IMR-90 (cell line): Measurements from ENCODE around the gene POLR3GL. TPM values are rescaled to one million over a fixed set of nuclear protein-coding genes. Genes with fewer than 3 reads are reported as not detected.

ENCODE experiments used
- ATAC-seq: fragments of 200-7000 bp; cut with Tn5 transposase; 2 replicates; pipeline ENCODE4 v1.9.1; 2020; ENCODE audit warnings: low read depth, mild to moderate bottlenecking, moderate library complexity
- BruUV-seq: library from RNA; stranded (reverse); fragments of 400-500 nt; replicated peaks from 2 replicates; lab custom pipeline; 2021; lab: Mats Ljungman, UMichigan
- CTCF ChIA-PET: fragments of 300-600 bp; formaldehyde crosslinking; extraction: SDS; loops from one replicate; lab custom pipeline; 2021; ENCODE audit warnings: antibody characterized with exemption; lab: Yijun Ruan, JAX
- POLR2A ChIA-PET: fragments of 300-600 bp; sonication (Branson Sonifier 250); formaldehyde crosslinking; loops from one replicate; lab custom pipeline; 2022; ENCODE audit warnings: antibody characterized with exemption; ENCODE audit not compliant: unreplicated experiment; lab: Charles Lee
- DNase-seq: peaks from one replicate; pipeline ENCODE4 v3.0.0; 2013
- H2AFZ ChIP-seq: replicated peaks from 2 replicates; pipeline ENCODE3; 2013; ENCODE audit warnings: low read length, mild to moderate bottlenecking; ENCODE audit not compliant: poor library complexity
- H2AK5ac ChIP-seq: 2 replicates; pipeline ENCODE4 v1.6.1; 2013; ENCODE audit warnings: low read depth, low read length, inconsistent platforms
- H2AK9ac ChIP-seq: replicated peaks from 2 replicates; pipeline ENCODE3; 2013; ENCODE audit warnings: mild to moderate bottlenecking, low read depth, low read length, moderate library complexity; ENCODE audit not compliant: poor library complexity
- H2BK120ac ChIP-seq: 2 replicates; pipeline ENCODE4 v1.6.1; 2013; ENCODE audit warnings: low read depth, low read length, inconsistent platforms
- H2BK15ac ChIP-seq: 3 replicates; pipeline ENCODE4 v1.6.1; 2013; ENCODE audit warnings: low read depth, low read length, inconsistent platforms
- H2BK20ac ChIP-seq: 2 replicates; pipeline ENCODE4 v1.6.1; 2013; ENCODE audit warnings: low read depth, mild to moderate bottlenecking, inconsistent platforms, low read length, moderate library complexity
- H2BK5ac ChIP-seq: 2 replicates; pipeline ENCODE4 v1.6.1; 2013; ENCODE audit warnings: mild to moderate bottlenecking, low read depth, low read length, inconsistent platforms; ENCODE audit not compliant: poor library complexity, severe bottlenecking
- H3K14ac ChIP-seq: replicated peaks from 2 replicates; pipeline ENCODE4 v1.6.1; 2013; ENCODE audit warnings: low read depth, low read length, inconsistent platforms
- H3K18ac ChIP-seq: 2 replicates; pipeline ENCODE4 v1.6.1; 2013; ENCODE audit warnings: low read depth, low read length, control low read depth
- H3K23ac ChIP-seq: 2 replicates; pipeline ENCODE4 v1.6.1; 2013; ENCODE audit warnings: low read depth, low read length, inconsistent platforms
- H3K27ac ChIP-seq: 2 replicates; pipeline ENCODE4 v1.5.1; 2013; ENCODE audit warnings: mild to moderate bottlenecking, control low read depth, low read length; ENCODE audit not compliant: insufficient read depth
- H3K27me3 ChIP-seq: 2 replicates; pipeline ENCODE4 v1.6.1; 2013; ENCODE audit warnings: low read length; ENCODE audit not compliant: control insufficient read depth, insufficient read depth
- H3K36me3 ChIP-seq: 2 replicates; pipeline ENCODE4 v1.6.1; 2013; ENCODE audit warnings: low read length, mixed read lengths; ENCODE audit not compliant: control insufficient read depth, insufficient read depth
- H3K4ac ChIP-seq: 2 replicates; pipeline ENCODE4 v1.6.1; 2013; ENCODE audit warnings: low read depth, low read length, inconsistent platforms
- H3K4me1 ChIP-seq: 2 replicates; pipeline ENCODE4 v1.6.1; 2013; ENCODE audit warnings: low read length, mixed read lengths; ENCODE audit not compliant: control insufficient read depth, insufficient read depth
- H3K4me2 ChIP-seq: 2 replicates; pipeline ENCODE4 v1.6.1; 2013; ENCODE audit warnings: low read depth, mild to moderate bottlenecking, control low read depth, low read length, moderate library complexity
- H3K4me3 ChIP-seq: 2 replicates; pipeline ENCODE4 v1.5.1; 2013; ENCODE audit warnings: low read depth, mild to moderate bottlenecking, control low read depth, low read length, moderate library complexity; ENCODE audit not compliant: insufficient read depth
- H3K56ac ChIP-seq: 2 replicates; pipeline ENCODE4 v1.6.1; 2013; ENCODE audit warnings: low read length, inconsistent platforms; ENCODE audit not compliant: insufficient read depth; ENCODE audit errors: extremely low read depth
- H3K79me1 ChIP-seq, 2 experiments: 2 replicates each; pipeline ENCODE4 v1.6.1; 2013; ENCODE audit warnings: low read length in 2 of 2, inconsistent platforms in 1 of 2, low read depth in 1 of 2
- H3K9ac ChIP-seq: 2 replicates; pipeline ENCODE4 v1.6.1; 2013; ENCODE audit warnings: low read depth, low read length, control low read depth
- H3K9me1 ChIP-seq: 2 replicates; pipeline ENCODE4 v1.6.1; 2013; ENCODE audit warnings: low read length, inconsistent platforms; ENCODE audit not compliant: insufficient read depth
- H3K9me3 ChIP-seq: 2 replicates; pipeline ENCODE4 v1.6.1; 2013; ENCODE audit warnings: low read length; ENCODE audit not compliant: control insufficient read depth, insufficient read depth
- H4K20me1 ChIP-seq: 2 replicates; pipeline ENCODE4 v1.6.1; 2013; ENCODE audit warnings: low read length, inconsistent platforms; ENCODE audit not compliant: insufficient read depth
- H4K5ac ChIP-seq: 2 replicates; pipeline ENCODE4 v1.6.1; 2013; ENCODE audit warnings: mild to moderate bottlenecking, low read depth, low read length, control low read depth
- H4K8ac ChIP-seq, 2 experiments: 2 replicates each; pipeline ENCODE4 v1.6.1; 2013; ENCODE audit warnings: low read depth in 2 of 2, low read length in 2 of 2, control low read depth in 1 of 2, inconsistent platforms in 1 of 2
- H4K91ac ChIP-seq: 2 replicates; pipeline ENCODE4 v1.6.1; 2013; ENCODE audit warnings: low read depth, low read length, inconsistent platforms; ENCODE audit not compliant: insufficient read depth
- BHLHE40 ChIP-seq: fragments of 150-350 bp; IDR thresholded peaks from 2 replicates; pipeline ENCODE4 v1.6.1; 2016; ENCODE audit warnings: mild to moderate bottlenecking, low read depth, low read length
- CEBPB ChIP-seq: IDR thresholded peaks from 2 replicates; pipeline ENCODE4 v1.6.1; 2012; ENCODE audit warnings: low read depth, low read length, improper control_type of control experiment
- CHD1 ChIP-seq: IDR thresholded peaks from 2 replicates; pipeline ENCODE4 v1.6.1; 2012; ENCODE audit warnings: low read depth, low read length, improper control_type of control experiment
- ELK1 ChIP-seq: fragments of 150-350 bp; IDR thresholded peaks from 2 replicates; pipeline ENCODE4 v1.6.1; 2016; ENCODE audit warnings: low read depth, mild to moderate bottlenecking, low read length, moderate library complexity, borderline replicate concordance
- FOS ChIP-seq: fragments of 150-350 bp; IDR thresholded peaks from 2 replicates; pipeline ENCODE4 v1.6.1; 2016; ENCODE audit warnings: low read depth, low read length
- MAFK ChIP-seq: IDR thresholded peaks from 2 replicates; pipeline ENCODE4 v1.6.1; 2012; ENCODE audit warnings: low read depth, low read length, improper control_type of control experiment
- MAZ ChIP-seq: IDR thresholded peaks from 2 replicates; pipeline ENCODE4 v1.6.1; 2012; ENCODE audit warnings: low read depth, mild to moderate bottlenecking, low read length, improper control_type of control experiment, moderate library complexity, borderline replicate concordance
- MXI1 ChIP-seq: IDR thresholded peaks from 2 replicates; pipeline ENCODE4 v1.6.1; 2012; ENCODE audit warnings: low read depth, mild to moderate bottlenecking, low read length, moderate library complexity, borderline replicate concordance
- NFE2L2 ChIP-seq: fragments of 150-350 bp; IDR thresholded peaks from 2 replicates; pipeline ENCODE4 v1.6.1; 2016; ENCODE audit warnings: low read depth, mild to moderate bottlenecking, low read length
- POLR2A ChIP-seq: IDR thresholded peaks from 2 replicates; pipeline ENCODE4 v1.6.1; 2012; ENCODE audit warnings: mild to moderate bottlenecking, low read depth, low read length
- RAD21 ChIP-seq: IDR thresholded peaks from 2 replicates; pipeline ENCODE4 v1.6.1; 2012; ENCODE audit warnings: low read length, improper control_type of control experiment
- RCOR1 ChIP-seq: IDR thresholded peaks from 2 replicates; pipeline ENCODE4 v1.6.1; 2012; ENCODE audit warnings: mild to moderate bottlenecking, low read length, improper control_type of control experiment; ENCODE audit not compliant: insufficient replicate concordance
- RFX5 ChIP-seq: IDR thresholded peaks from 2 replicates; pipeline ENCODE4 v1.8.0; 2012; ENCODE audit warnings: low read depth, mild to moderate bottlenecking, low read length, moderate library complexity
- SMC3 ChIP-seq: fragments of 150-350 bp; IDR thresholded peaks from 2 replicates; pipeline ENCODE4 v1.6.1; 2016; ENCODE audit warnings: low read depth, mild to moderate bottlenecking, antibody characterized with exemption, low read length, moderate library complexity
- USF2 ChIP-seq: fragments of 150-350 bp; IDR thresholded peaks from 2 replicates; pipeline ENCODE4 v1.6.1; 2017; ENCODE audit warnings: mild to moderate bottlenecking, antibody characterized with exemption, low read length, low read depth
- WGBS, 2 experiments: methylation state at CpG; one replicate each; pipeline versions ENCODE4 v1.1.5 to v1.1.7; 2013; ENCODE audit warnings: missing lambda C conversion rate in 2 of 2; ENCODE audit not compliant: insufficient read length in 1 of 2; ENCODE audit errors: extremely low coverage in 2 of 2; 5-methylcytosine and 5-hydroxymethylcytosine counted together
- dilution Hi-C: fragments of 300-500 bp; cut with HindIII; formaldehyde crosslinking; loops from one replicate; pipeline ENCODE4 v1.14.3; 2018; ENCODE audit warnings: low sequenced_read_pairs; ENCODE audit not compliant: unreplicated experiment
- in situ Hi-C: fragments of 300-500 bp; cut with MboI; formaldehyde crosslinking; loops from 3 replicates; pipeline ENCODE4 v1.14.3; 2019; ENCODE audit warnings: low sequenced_read_pairs, inconsistent platforms, mixed read lengths
- intact Hi-C: fragments of 100-400 bp; cut with micrococcal nuclease; formaldehyde crosslinking; loops from 2 replicates; pipeline ENCODE4 v1.10.0; 2022
- polyA plus RNA-seq, 3 experiments: library from polyadenylated mRNA; depleted of rRNA; stranded (reverse); fragments of >200 nt; gene quantifications; 2 replicates each; pipeline ENCODE4 v1.2.3, GENCODE V29; 2012; ENCODE audit warnings: low replicate concordance in 1 of 3
- total RNA-seq: library from RNA; depleted of rRNA; stranded (reverse); fragments of >200 nt; gene quantifications from 2 replicates; pipeline ENCODE4 v1.2.3, GENCODE V29; 2012
- TF ChIP-seq, protein P1 (sequence below): conservative IDR thresholded peaks from 2 replicates; pipeline ENCODE4 v1.5.1; 2012; ENCODE audit warnings: mild to moderate bottlenecking, low read depth, low read length, improper control_type of control experiment

POLR3GL gene
- total and polyA plus RNA-seq, 2 of the 4 experiments (the other 2 are of a cell fraction), result 7.9 to 16.3 TPM

GRCh38 chr1:145992958-145993617, 28.6 kb downstream of the POLR3GL start:
- Histone ChIP-seq H3K56ac (no peak overlapping the region), H3K4me2 (no peak overlapping the region), H3K36me3 (peaks cover 13% of the 10 kb centered on the region), H3K9me1 (peaks cover 9% of the 10 kb centered on the region), H4K20me1 (peaks cover 12% of the 10 kb centered on the region; the same call in 1 of the 2 replicates), H2AFZ (no peak overlapping the region), H3K27me3 (no peaks in the 10 kb centered on the region), H3K23ac (no peak overlapping the region), H3K14ac (no peak overlapping the region), H3K18ac (no peak overlapping the region), H2AK9ac (no peak overlapping the region), H4K5ac (no peak overlapping the region), H3K4me1 (peaks cover 8% of the 10 kb centered on the region), H2AK5ac (no peak overlapping the region), H4K8ac (no peak overlapping the region), H2BK20ac (no peak overlapping the region), H3K9ac (no peak overlapping the region; the same call in 1 of the 2 replicates), H3K4ac (no peak overlapping the region), H3K79me1 (peaks cover 22 to 35% of the 10 kb centered on the region in 2 experiments), H4K91ac (no peak overlapping the region), H2BK15ac (no peak overlapping the region), H2BK120ac (no peak overlapping the region), H3K9me3 (no peaks in the 10 kb centered on the region), H3K4me3 (no peak overlapping the region), H2BK5ac (no peak overlapping the region), H3K27ac (no peak overlapping the region)
- DNase-seq (no peak), ATAC-seq (no peak)
- BruUV-seq, result no TSS peak
- WGBS, 2 experiments, result no CpG with 5 or more reads among the region's 5 CpGs
- TF ChIP-seq RFX5 (no peak), POLR2A (no peak), CEBPB (no peak), NFE2L2 (no peak), MXI1 (no peak), FOS (no peak), MAZ (no peak), RCOR1 (no peak), MAFK (no peak), RAD21 (no peak), USF2 (no peak), CHD1 (no peak), ELK1 (no peak), BHLHE40 (no peak), SMC3 (no peak)
- TF ChIP-seq, protein P1, sequence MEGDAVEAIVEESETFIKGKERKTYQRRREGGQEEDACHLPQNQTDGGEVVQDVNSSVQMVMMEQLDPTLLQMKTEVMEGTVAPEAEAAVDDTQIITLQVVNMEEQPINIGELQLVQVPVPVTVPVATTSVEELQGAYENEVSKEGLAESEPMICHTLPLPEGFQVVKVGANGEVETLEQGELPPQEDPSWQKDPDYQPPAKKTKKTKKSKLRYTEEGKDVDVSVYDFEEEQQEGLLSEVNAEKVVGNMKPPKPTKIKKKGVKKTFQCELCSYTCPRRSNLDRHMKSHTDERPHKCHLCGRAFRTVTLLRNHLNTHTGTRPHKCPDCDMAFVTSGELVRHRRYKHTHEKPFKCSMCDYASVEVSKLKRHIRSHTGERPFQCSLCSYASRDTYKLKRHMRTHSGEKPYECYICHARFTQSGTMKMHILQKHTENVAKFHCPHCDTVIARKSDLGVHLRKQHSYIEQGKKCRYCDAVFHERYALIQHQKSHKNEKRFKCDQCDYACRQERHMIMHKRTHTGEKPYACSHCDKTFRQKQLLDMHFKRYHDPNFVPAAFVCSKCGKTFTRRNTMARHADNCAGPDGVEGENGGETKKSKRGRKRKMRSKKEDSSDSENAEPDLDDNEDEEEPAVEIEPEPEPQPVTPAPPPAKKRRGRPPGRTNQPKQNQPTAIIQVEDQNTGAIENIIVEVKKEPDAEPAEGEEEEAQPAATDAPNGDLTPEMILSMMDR, result no peak
- in situ Hi-C loops, result no loop called here
- POLR2A ChIA-PET, result interaction anchor here (1.8 kb wide), 1 partner anchor 14 kb away, joined by 6 read pairs; no protein-coding TSS in a partner anchor
- intact Hi-C loops, result no loop called here
- CTCF ChIA-PET, result interaction anchor here (1.0 kb wide), 1 partner anchor 9 kb away, joined by 3 read pairs; no protein-coding TSS in a partner anchor
- dilution Hi-C loops, result no loop called here
